PC-3 (cell line): Measurements from ENCODE around the gene CRABP1. TPM values are rescaled to one million over a fixed set of nuclear protein-coding genes. Genes with fewer than 3 reads are reported as not detected.

Experiments used
- ATAC-seq: fragments of 200-7000 bp; cut with Tn5 transposase; 2 replicates; pipeline ENCODE4 v1.9.1; 2020; ENCODE audit warnings: mild to moderate bottlenecking, moderate library complexity
- BruUV-seq: library from RNA; stranded (reverse); fragments of 400-500 nt; replicated peaks from 2 replicates; lab custom pipeline; 2021; lab: Mats Ljungman, UMichigan
- CTCF ChIA-PET: fragments of 300-600 bp; sonication (Branson Sonifier 250); formaldehyde crosslinking; loops from one replicate; lab custom pipeline; 2022; ENCODE audit warnings: antibody characterized with exemption; lab: Charles Lee
- POLR2A ChIA-PET: fragments of 300-600 bp; sonication (Branson Sonifier 250); formaldehyde crosslinking; loops from one replicate; lab custom pipeline; 2022; ENCODE audit warnings: antibody characterized with exemption; ENCODE audit not compliant: unreplicated experiment; lab: Charles Lee
- DNase-seq: peaks from one replicate; pipeline ENCODE4 v3.0.0-alpha.2; 2015
- H2AFZ ChIP-seq: fragments of 300-600 bp; sonication (generic); 2 replicates; pipeline ENCODE4 v1.6.0; 2016; ENCODE audit warnings: antibody characterized with exemption, low read length
- H3F3A ChIP-seq: fragments of 300-600 bp; sonication (generic); one replicate; pipeline ENCODE4 v1.6.0; 2017; ENCODE audit warnings: antibody characterized with exemption, low read length, control low read depth, mild to moderate bottlenecking; ENCODE audit not compliant: unreplicated experiment
- H3K27ac ChIP-seq: fragments of 300-600 bp; sonication (generic); 2 replicates; pipeline ENCODE4 v1.5.1; 2016; ENCODE audit warnings: mild to moderate bottlenecking, low read length
- H3K27me3 ChIP-seq: fragments of 300-600 bp; sonication (generic); 2 replicates; pipeline ENCODE4 v1.6.1; 2016; ENCODE audit warnings: low read length, mixed read lengths
- H3K36me3 ChIP-seq: fragments of 300-600 bp; sonication (generic); 2 replicates; pipeline ENCODE4 v1.6.1; 2016; ENCODE audit warnings: low read depth, mixed run types, low read length, mixed read lengths
- H3K4me1 ChIP-seq: fragments of 300-600 bp; sonication (generic); 2 replicates; pipeline ENCODE4 v1.5.1; 2016; ENCODE audit warnings: low read length; ENCODE audit not compliant: insufficient read depth
- H3K4me2 ChIP-seq: fragments of 300-600 bp; sonication (generic); 2 replicates; pipeline ENCODE4 v1.6.0; 2016; ENCODE audit warnings: low read length
- H3K4me3 ChIP-seq: fragments of 300-600 bp; sonication (generic); 2 replicates; pipeline ENCODE4 v1.5.1; 2016; ENCODE audit warnings: mild to moderate bottlenecking, low read length, mixed read lengths
- H3K79me2 ChIP-seq: fragments of 300-600 bp; sonication (generic); 2 replicates; pipeline ENCODE4 v1.6.1; 2017; ENCODE audit warnings: low read length, mixed read lengths
- H3K9ac ChIP-seq: fragments of 300-600 bp; sonication (generic); 2 replicates; pipeline ENCODE4 v1.6.0; 2016; ENCODE audit warnings: mild to moderate bottlenecking, low read length
- H3K9me2 ChIP-seq: fragments of 300-600 bp; sonication (generic); replicated peaks from 2 replicates; pipeline ENCODE4 v1.6.1; 2016; ENCODE audit warnings: mixed run types, low read length, mixed read lengths
- H3K9me3 ChIP-seq: fragments of 300-600 bp; sonication (generic); 2 replicates; pipeline ENCODE4 v1.6.1; 2016; ENCODE audit warnings: low read length, mixed read lengths
- H4K20me1 ChIP-seq: fragments of 300-600 bp; sonication (generic); 2 replicates; pipeline ENCODE4 v1.6.1; 2016; ENCODE audit warnings: low read length, mixed read lengths
- EZH2 ChIP-seq: fragments of 300-600 bp; sonication (generic); IDR thresholded peaks from one replicate; pipeline ENCODE4 v1.6.1; 2017; ENCODE audit warnings: antibody characterized with exemption, mild to moderate bottlenecking, low read length; ENCODE audit not compliant: unreplicated experiment
- EZH2phosphoT487 ChIP-seq: fragments of 300-600 bp; sonication (generic); IDR thresholded peaks from 2 replicates; pipeline ENCODE4 v1.6.1; 2018; ENCODE audit warnings: mild to moderate bottlenecking, antibody characterized with exemption, low read length, borderline replicate concordance
- intact Hi-C: fragments of 100-400 bp; cut with micrococcal nuclease; formaldehyde crosslinking; loops from 2 replicates; pipeline ENCODE4 v1.9.0; 2023
- total RNA-seq: library from RNA; depleted of rRNA; stranded (reverse); fragments of >200 nt; gene quantifications from 2 replicates; pipeline ENCODE4 v1.2.3, GENCODE V29; 2014
- TF ChIP-seq, protein P1 (sequence below): fragments of 300-600 bp; sonication (generic); conservative IDR thresholded peaks from 2 replicates; pipeline ENCODE4 v1.5.1; 2017; ENCODE audit warnings: antibody characterized with exemption, low read depth, mild to moderate bottlenecking, low read length

CRABP1 gene
- total RNA-seq, 1 experiment from 2014 or later: not detected

DNA sequence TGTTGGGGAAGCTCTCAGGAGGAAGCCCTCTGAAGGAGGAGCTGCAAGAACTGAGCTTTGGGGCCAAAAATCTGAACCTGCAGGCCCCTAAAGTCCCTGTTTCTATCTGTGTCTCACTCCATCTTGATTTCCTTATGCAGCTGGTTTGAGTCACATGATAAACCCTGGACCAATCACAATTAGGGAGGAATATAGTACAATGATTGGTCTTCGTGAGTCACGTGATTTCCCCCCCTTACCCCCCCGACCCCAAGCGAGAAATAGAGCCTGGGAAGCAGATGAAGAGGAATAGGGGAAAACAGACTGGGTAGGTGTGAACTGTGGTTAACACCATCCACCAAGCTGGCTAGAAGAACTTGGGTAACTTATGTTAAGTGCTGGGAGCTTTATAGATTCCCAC is 12.9 kb downstream of the CRABP1 start:
- Histone ChIP-seq H3K4me2 (no peak overlapping the region), H3F3A (no peaks in the 10 kb centered on the region), H3K79me2 (no peaks in the 10 kb centered on the region), H3K27me3 (no peaks in the 10 kb centered on the region), H3K4me1 (peaks cover 5% of the 10 kb centered on the region), H3K27ac (no peak overlapping the region), H3K9ac (no peak overlapping the region), H3K9me3 (no peaks in the 10 kb centered on the region), H2AFZ (0 out of 2 replicates have a peak overlapping the region, but pooled peaks have one; percentile 18), H4K20me1 (no peaks in the 10 kb centered on the region), H3K36me3 (no peaks in the 10 kb centered on the region), H3K9me2 (no peaks in the 10 kb centered on the region), H3K4me3 (no peak overlapping the region)
- DNase-seq (peak; percentile 11), ATAC-seq (no peak)
- ChIA-PET POLR2A (no interaction called here), CTCF (no interaction called here)
- intact Hi-C loops: no loop called here
- TF ChIP-seq, protein P1, sequence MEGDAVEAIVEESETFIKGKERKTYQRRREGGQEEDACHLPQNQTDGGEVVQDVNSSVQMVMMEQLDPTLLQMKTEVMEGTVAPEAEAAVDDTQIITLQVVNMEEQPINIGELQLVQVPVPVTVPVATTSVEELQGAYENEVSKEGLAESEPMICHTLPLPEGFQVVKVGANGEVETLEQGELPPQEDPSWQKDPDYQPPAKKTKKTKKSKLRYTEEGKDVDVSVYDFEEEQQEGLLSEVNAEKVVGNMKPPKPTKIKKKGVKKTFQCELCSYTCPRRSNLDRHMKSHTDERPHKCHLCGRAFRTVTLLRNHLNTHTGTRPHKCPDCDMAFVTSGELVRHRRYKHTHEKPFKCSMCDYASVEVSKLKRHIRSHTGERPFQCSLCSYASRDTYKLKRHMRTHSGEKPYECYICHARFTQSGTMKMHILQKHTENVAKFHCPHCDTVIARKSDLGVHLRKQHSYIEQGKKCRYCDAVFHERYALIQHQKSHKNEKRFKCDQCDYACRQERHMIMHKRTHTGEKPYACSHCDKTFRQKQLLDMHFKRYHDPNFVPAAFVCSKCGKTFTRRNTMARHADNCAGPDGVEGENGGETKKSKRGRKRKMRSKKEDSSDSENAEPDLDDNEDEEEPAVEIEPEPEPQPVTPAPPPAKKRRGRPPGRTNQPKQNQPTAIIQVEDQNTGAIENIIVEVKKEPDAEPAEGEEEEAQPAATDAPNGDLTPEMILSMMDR: no peak
- no peak for TF ChIP-seq EZH2phosphoT487
- no peak for TF ChIP-seq EZH2
- BruUV-seq: no TSS peak

DNA sequence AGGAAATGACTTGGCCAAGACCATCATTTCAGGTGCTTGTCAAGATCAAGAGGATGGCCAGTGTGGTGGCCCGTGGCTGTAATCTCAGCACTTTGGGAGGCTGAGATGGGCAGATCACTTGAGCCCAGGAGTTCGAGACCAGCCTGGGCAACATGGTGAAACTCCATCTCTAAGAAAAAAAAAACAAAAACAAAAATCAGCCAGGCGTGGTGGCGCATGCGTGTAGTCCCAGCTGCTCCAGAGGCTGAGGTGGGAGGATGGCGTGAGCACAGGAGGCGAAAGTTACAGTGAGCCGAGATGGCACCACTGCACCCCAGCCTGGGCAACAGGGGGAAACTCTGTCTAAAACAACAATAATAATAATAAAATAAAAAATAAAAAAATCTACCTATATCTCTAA is 15.0 kb downstream of the CRABP1 start:
- no TSS peak for BruUV-seq
- CTCF ChIA-PET: no interaction called here
- no peaks in the 10 kb centered on the region for H3F3A ChIP-seq
- DNase-seq: no peak
- H3K9ac ChIP-seq: no peak overlapping the region
- peaks cover 4% of the 10 kb centered on the region; the same call in 1 of the 2 replicates for H3K27me3 ChIP-seq
- H3K36me3 ChIP-seq: no peaks in the 10 kb centered on the region
- no peak overlapping the region for H3K27ac ChIP-seq
- H2AFZ ChIP-seq: no peak overlapping the region
- intact Hi-C loops: no loop called here
- POLR2A ChIA-PET: no interaction called here
- ATAC-seq: no peak
- no peak overlapping the region for H3K4me2 ChIP-seq
- no peaks in the 10 kb centered on the region for H3K4me1 ChIP-seq
- no peak for TF ChIP-seq EZH2
- H4K20me1 ChIP-seq: no peaks in the 10 kb centered on the region
- H3K9me3 ChIP-seq: no peaks in the 10 kb centered on the region
- H3K79me2 ChIP-seq: no peaks in the 10 kb centered on the region
- H3K9me2 ChIP-seq: no peaks in the 10 kb centered on the region
- H3K4me3 ChIP-seq: no peak overlapping the region

DNA sequence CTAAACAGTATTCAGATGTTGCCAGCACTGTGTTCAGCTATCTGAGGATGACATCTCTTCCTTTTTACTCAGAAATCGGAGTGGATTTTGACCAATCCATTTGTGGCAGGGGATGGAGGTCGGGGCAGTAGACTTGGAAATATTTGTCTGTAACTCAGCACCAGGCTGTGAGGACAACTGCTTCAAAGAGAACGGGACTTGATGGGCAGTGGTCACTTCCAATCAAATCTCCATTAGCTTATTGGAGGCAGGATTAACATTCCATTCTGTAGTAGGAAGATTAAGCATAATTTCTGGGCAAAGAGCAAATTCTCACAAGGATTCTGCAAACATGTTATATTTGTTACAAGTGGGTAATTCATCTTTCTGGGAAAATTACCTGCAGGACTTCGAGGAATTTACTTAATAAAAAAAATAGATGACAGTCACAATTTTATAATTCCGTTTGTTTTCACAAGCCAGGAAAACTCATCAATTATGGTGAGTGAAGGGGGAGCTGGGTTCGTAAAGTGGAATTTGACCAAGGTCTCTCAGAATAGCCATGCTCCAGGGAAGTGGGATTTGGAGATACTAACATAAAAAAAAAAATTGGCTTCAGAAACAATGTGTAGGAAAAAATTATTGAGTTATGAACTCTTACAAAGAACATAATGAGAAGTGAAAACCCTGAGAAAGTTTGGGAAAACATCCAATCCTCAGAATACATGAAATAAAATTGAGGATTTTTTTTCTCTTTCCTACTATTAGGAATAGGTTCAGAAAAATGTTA is 18.1 kb downstream of the CRABP1 start:
- ATAC-seq (no peak), DNase-seq (no peak)
- TF ChIP-seq, protein P1: no peak
- TF ChIP-seq EZH2 (no peak), EZH2phosphoT487 (no peak)
- H4K20me1 ChIP-seq: no peaks in the 10 kb centered on the region
- no peak overlapping the region for H3K9ac ChIP-seq
- H2AFZ ChIP-seq: no peak overlapping the region
- no peaks in the 10 kb centered on the region for H3K79me2 ChIP-seq
- no peaks in the 10 kb centered on the region for H3F3A ChIP-seq
- CTCF ChIA-PET: no interaction called here
- H3K36me3 ChIP-seq: no peaks in the 10 kb centered on the region
- H3K27ac ChIP-seq: no peak overlapping the region
- no peaks in the 10 kb centered on the region for H3K9me2 ChIP-seq
- H3K4me2 ChIP-seq: no peak overlapping the region
- H3K9me3 ChIP-seq: no peaks in the 10 kb centered on the region
- no TSS peak for BruUV-seq
- H3K4me3 ChIP-seq: no peak overlapping the region
- peaks cover 4% of the 10 kb centered on the region; the same call in 1 of the 2 replicates for H3K27me3 ChIP-seq
- POLR2A ChIA-PET: no interaction called here
- H3K4me1 ChIP-seq: no peaks in the 10 kb centered on the region
- intact Hi-C loops: no loop called here
